IMR-90 (cell line): ENCODE measurements around the gene CFAP70. TPM values are rescaled to one million over a fixed set of nuclear protein-coding genes. Genes with fewer than 3 reads are reported as not detected.

Experiments used
- ATAC-seq: fragments of 200-7000 bp; cut with Tn5 transposase; 2 replicates; pipeline ENCODE4 v1.9.1; 2020; ENCODE audit warnings: low read depth, mild to moderate bottlenecking, moderate library complexity
- BruUV-seq: library from RNA; stranded (reverse); fragments of 400-500 nt; replicated peaks from 2 replicates; lab custom pipeline; 2021; lab: Mats Ljungman, UMichigan
- CTCF ChIA-PET: fragments of 300-600 bp; formaldehyde crosslinking; extraction: SDS; loops from one replicate; lab custom pipeline; 2021; ENCODE audit warnings: antibody characterized with exemption; lab: Yijun Ruan, JAX
- POLR2A ChIA-PET: fragments of 300-600 bp; sonication (Branson Sonifier 250); formaldehyde crosslinking; loops from one replicate; lab custom pipeline; 2022; ENCODE audit warnings: antibody characterized with exemption; ENCODE audit not compliant: unreplicated experiment; lab: Charles Lee
- DNase-seq: peaks from one replicate; pipeline ENCODE4 v3.0.0; 2013
- H2AFZ ChIP-seq: replicated peaks from 2 replicates; pipeline ENCODE3; 2013; ENCODE audit warnings: low read length, mild to moderate bottlenecking; ENCODE audit not compliant: poor library complexity
- H2AK5ac ChIP-seq: 2 replicates; pipeline ENCODE4 v1.6.1; 2013; ENCODE audit warnings: low read depth, low read length, inconsistent platforms
- H2AK9ac ChIP-seq: replicated peaks from 2 replicates; pipeline ENCODE3; 2013; ENCODE audit warnings: mild to moderate bottlenecking, low read depth, low read length, moderate library complexity; ENCODE audit not compliant: poor library complexity
- H2BK120ac ChIP-seq: 2 replicates; pipeline ENCODE4 v1.6.1; 2013; ENCODE audit warnings: low read depth, low read length, inconsistent platforms
- H2BK15ac ChIP-seq: 3 replicates; pipeline ENCODE4 v1.6.1; 2013; ENCODE audit warnings: low read depth, low read length, inconsistent platforms
- H2BK20ac ChIP-seq: 2 replicates; pipeline ENCODE4 v1.6.1; 2013; ENCODE audit warnings: low read depth, mild to moderate bottlenecking, inconsistent platforms, low read length, moderate library complexity
- H2BK5ac ChIP-seq: 2 replicates; pipeline ENCODE4 v1.6.1; 2013; ENCODE audit warnings: mild to moderate bottlenecking, low read depth, low read length, inconsistent platforms; ENCODE audit not compliant: poor library complexity, severe bottlenecking
- H3K14ac ChIP-seq: replicated peaks from 2 replicates; pipeline ENCODE4 v1.6.1; 2013; ENCODE audit warnings: low read depth, low read length, inconsistent platforms
- H3K18ac ChIP-seq: 2 replicates; pipeline ENCODE4 v1.6.1; 2013; ENCODE audit warnings: low read depth, low read length, control low read depth
- H3K23ac ChIP-seq: 2 replicates; pipeline ENCODE4 v1.6.1; 2013; ENCODE audit warnings: low read depth, low read length, inconsistent platforms
- H3K27ac ChIP-seq: 2 replicates; pipeline ENCODE4 v1.5.1; 2013; ENCODE audit warnings: mild to moderate bottlenecking, control low read depth, low read length; ENCODE audit not compliant: insufficient read depth
- H3K27me3 ChIP-seq: 2 replicates; pipeline ENCODE4 v1.6.1; 2013; ENCODE audit warnings: low read length; ENCODE audit not compliant: control insufficient read depth, insufficient read depth
- H3K36me3 ChIP-seq: 2 replicates; pipeline ENCODE4 v1.6.1; 2013; ENCODE audit warnings: low read length, mixed read lengths; ENCODE audit not compliant: control insufficient read depth, insufficient read depth
- H3K4ac ChIP-seq: 2 replicates; pipeline ENCODE4 v1.6.1; 2013; ENCODE audit warnings: low read depth, low read length, inconsistent platforms
- H3K4me1 ChIP-seq: 2 replicates; pipeline ENCODE4 v1.6.1; 2013; ENCODE audit warnings: low read length, mixed read lengths; ENCODE audit not compliant: control insufficient read depth, insufficient read depth
- H3K4me2 ChIP-seq: 2 replicates; pipeline ENCODE4 v1.6.1; 2013; ENCODE audit warnings: low read depth, mild to moderate bottlenecking, control low read depth, low read length, moderate library complexity
- H3K4me3 ChIP-seq: 2 replicates; pipeline ENCODE4 v1.5.1; 2013; ENCODE audit warnings: low read depth, mild to moderate bottlenecking, control low read depth, low read length, moderate library complexity; ENCODE audit not compliant: insufficient read depth
- H3K56ac ChIP-seq: 2 replicates; pipeline ENCODE4 v1.6.1; 2013; ENCODE audit warnings: low read length, inconsistent platforms; ENCODE audit not compliant: insufficient read depth; ENCODE audit errors: extremely low read depth
- H3K79me1 ChIP-seq, 2 experiments: 2 replicates each; pipeline ENCODE4 v1.6.1; 2013; ENCODE audit warnings: low read length in 2 of 2, inconsistent platforms in 1 of 2, low read depth in 1 of 2
- H3K9ac ChIP-seq: 2 replicates; pipeline ENCODE4 v1.6.1; 2013; ENCODE audit warnings: low read depth, low read length, control low read depth
- H3K9me1 ChIP-seq: 2 replicates; pipeline ENCODE4 v1.6.1; 2013; ENCODE audit warnings: low read length, inconsistent platforms; ENCODE audit not compliant: insufficient read depth
- H3K9me3 ChIP-seq: 2 replicates; pipeline ENCODE4 v1.6.1; 2013; ENCODE audit warnings: low read length; ENCODE audit not compliant: control insufficient read depth, insufficient read depth
- H4K20me1 ChIP-seq: 2 replicates; pipeline ENCODE4 v1.6.1; 2013; ENCODE audit warnings: low read length, inconsistent platforms; ENCODE audit not compliant: insufficient read depth
- H4K5ac ChIP-seq: 2 replicates; pipeline ENCODE4 v1.6.1; 2013; ENCODE audit warnings: mild to moderate bottlenecking, low read depth, low read length, control low read depth
- H4K8ac ChIP-seq, 2 experiments: 2 replicates each; pipeline ENCODE4 v1.6.1; 2013; ENCODE audit warnings: low read depth in 2 of 2, low read length in 2 of 2, control low read depth in 1 of 2, inconsistent platforms in 1 of 2
- H4K91ac ChIP-seq: 2 replicates; pipeline ENCODE4 v1.6.1; 2013; ENCODE audit warnings: low read depth, low read length, inconsistent platforms; ENCODE audit not compliant: insufficient read depth
- BHLHE40 ChIP-seq: fragments of 150-350 bp; IDR thresholded peaks from 2 replicates; pipeline ENCODE4 v1.6.1; 2016; ENCODE audit warnings: mild to moderate bottlenecking, low read depth, low read length
- CEBPB ChIP-seq: IDR thresholded peaks from 2 replicates; pipeline ENCODE4 v1.6.1; 2012; ENCODE audit warnings: low read depth, low read length, improper control_type of control experiment
- CHD1 ChIP-seq: IDR thresholded peaks from 2 replicates; pipeline ENCODE4 v1.6.1; 2012; ENCODE audit warnings: low read depth, low read length, improper control_type of control experiment
- ELK1 ChIP-seq: fragments of 150-350 bp; IDR thresholded peaks from 2 replicates; pipeline ENCODE4 v1.6.1; 2016; ENCODE audit warnings: low read depth, mild to moderate bottlenecking, low read length, moderate library complexity, borderline replicate concordance
- FOS ChIP-seq: fragments of 150-350 bp; IDR thresholded peaks from 2 replicates; pipeline ENCODE4 v1.6.1; 2016; ENCODE audit warnings: low read depth, low read length
- MAFK ChIP-seq: IDR thresholded peaks from 2 replicates; pipeline ENCODE4 v1.6.1; 2012; ENCODE audit warnings: low read depth, low read length, improper control_type of control experiment
- MAZ ChIP-seq: IDR thresholded peaks from 2 replicates; pipeline ENCODE4 v1.6.1; 2012; ENCODE audit warnings: low read depth, mild to moderate bottlenecking, low read length, improper control_type of control experiment, moderate library complexity, borderline replicate concordance
- MXI1 ChIP-seq: IDR thresholded peaks from 2 replicates; pipeline ENCODE4 v1.6.1; 2012; ENCODE audit warnings: low read depth, mild to moderate bottlenecking, low read length, moderate library complexity, borderline replicate concordance
- NFE2L2 ChIP-seq: fragments of 150-350 bp; IDR thresholded peaks from 2 replicates; pipeline ENCODE4 v1.6.1; 2016; ENCODE audit warnings: low read depth, mild to moderate bottlenecking, low read length
- POLR2A ChIP-seq: IDR thresholded peaks from 2 replicates; pipeline ENCODE4 v1.6.1; 2012; ENCODE audit warnings: mild to moderate bottlenecking, low read depth, low read length
- RAD21 ChIP-seq: IDR thresholded peaks from 2 replicates; pipeline ENCODE4 v1.6.1; 2012; ENCODE audit warnings: low read length, improper control_type of control experiment
- RCOR1 ChIP-seq: IDR thresholded peaks from 2 replicates; pipeline ENCODE4 v1.6.1; 2012; ENCODE audit warnings: mild to moderate bottlenecking, low read length, improper control_type of control experiment; ENCODE audit not compliant: insufficient replicate concordance
- RFX5 ChIP-seq: IDR thresholded peaks from 2 replicates; pipeline ENCODE4 v1.8.0; 2012; ENCODE audit warnings: low read depth, mild to moderate bottlenecking, low read length, moderate library complexity
- SMC3 ChIP-seq: fragments of 150-350 bp; IDR thresholded peaks from 2 replicates; pipeline ENCODE4 v1.6.1; 2016; ENCODE audit warnings: low read depth, mild to moderate bottlenecking, antibody characterized with exemption, low read length, moderate library complexity
- dilution Hi-C: fragments of 300-500 bp; cut with HindIII; formaldehyde crosslinking; loops from one replicate; pipeline ENCODE4 v1.14.3; 2018; ENCODE audit warnings: low sequenced_read_pairs; ENCODE audit not compliant: unreplicated experiment
- in situ Hi-C: fragments of 300-500 bp; cut with MboI; formaldehyde crosslinking; loops from 3 replicates; pipeline ENCODE4 v1.14.3; 2019; ENCODE audit warnings: low sequenced_read_pairs, inconsistent platforms, mixed read lengths
- intact Hi-C: fragments of 100-400 bp; cut with micrococcal nuclease; formaldehyde crosslinking; loops from 2 replicates; pipeline ENCODE4 v1.10.0; 2022
- polyA plus RNA-seq, 3 experiments: library from polyadenylated mRNA; depleted of rRNA; stranded (reverse); fragments of >200 nt; gene quantifications; 2 replicates each; pipeline ENCODE4 v1.2.3, GENCODE V29; 2012; ENCODE audit warnings: low replicate concordance in 1 of 3
- total RNA-seq: library from RNA; depleted of rRNA; stranded (reverse); fragments of >200 nt; gene quantifications from 2 replicates; pipeline ENCODE4 v1.2.3, GENCODE V29; 2012
- TF ChIP-seq, protein P1 (sequence below): fragments of 150-350 bp; IDR thresholded peaks from 2 replicates; pipeline ENCODE4 v1.6.1; 2017; ENCODE audit warnings: mild to moderate bottlenecking, antibody characterized with exemption, low read length, low read depth
- TF ChIP-seq, protein P2 (sequence below): conservative IDR thresholded peaks from 2 replicates; pipeline ENCODE4 v1.5.1; 2012; ENCODE audit warnings: mild to moderate bottlenecking, low read depth, low read length, improper control_type of control experiment

CFAP70 gene
- total and polyA plus RNA-seq, 2 of the 4 experiments (the other 2 are of a cell fraction), result 0.15 to 0.18 TPM

- Histone ChIP-seq H4K8ac (no peak overlapping the region), H2AK5ac (no peak overlapping the region), H2BK20ac (no peak overlapping the region), H3K23ac (no peak overlapping the region), H3K18ac (no peak overlapping the region), H2AFZ (no peak overlapping the region), H3K9me3 (peaks cover 5% of the 10 kb centered on the region), H4K91ac (no peak overlapping the region), H3K79me1 (no peaks in the 10 kb centered on the region), H3K27ac (no peak overlapping the region), H3K36me3 (no peaks in the 10 kb centered on the region), H3K4me2 (no peak overlapping the region), H2BK5ac (no peak overlapping the region), H2AK9ac (no peak overlapping the region), H3K9me1 (no peaks in the 10 kb centered on the region), H2BK120ac (no peak overlapping the region), H4K20me1 (no peaks in the 10 kb centered on the region), H2BK15ac (no peak overlapping the region), H3K14ac (no peak overlapping the region), H3K4ac (no peak overlapping the region), H3K9ac (no peak overlapping the region), H3K4me3 (no peak overlapping the region), H4K5ac (no peak overlapping the region), H3K56ac (no peak overlapping the region), H3K27me3 (peaks cover 3% of the 10 kb centered on the region; the same call in 1 of the 2 replicates), H3K4me1 (no peaks in the 10 kb centered on the region)
- ChIA-PET CTCF (no interaction called here), POLR2A (no interaction called here)
- no peak for ATAC-seq
- intact Hi-C loops, result loop anchor here (5.0 kb wide), 1 partner anchor 38 kb away; no protein-coding TSS in a partner anchor
- dilution Hi-C loops, result no loop called here
- in situ Hi-C loops, result no loop called here
- BruUV-seq, result no TSS peak
- no peak for DNase-seq
- TF ChIP-seq SMC3 (no peak), ELK1 (no peak), NFE2L2 (no peak), POLR2A (no peak), MXI1 (no peak), CEBPB (no peak), MAZ (no peak), MAFK (no peak), CHD1 (no peak), FOS (no peak), RFX5 (no peak), BHLHE40 (no peak), RCOR1 (no peak), RAD21 (no peak)
- TF ChIP-seq, protein P1, sequence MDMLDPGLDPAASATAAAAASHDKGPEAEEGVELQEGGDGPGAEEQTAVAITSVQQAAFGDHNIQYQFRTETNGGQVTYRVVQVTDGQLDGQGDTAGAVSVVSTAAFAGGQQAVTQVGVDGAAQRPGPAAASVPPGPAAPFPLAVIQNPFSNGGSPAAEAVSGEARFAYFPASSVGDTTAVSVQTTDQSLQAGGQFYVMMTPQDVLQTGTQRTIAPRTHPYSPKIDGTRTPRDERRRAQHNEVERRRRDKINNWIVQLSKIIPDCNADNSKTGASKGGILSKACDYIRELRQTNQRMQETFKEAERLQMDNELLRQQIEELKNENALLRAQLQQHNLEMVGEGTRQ, result no peak
- TF ChIP-seq, protein P2, sequence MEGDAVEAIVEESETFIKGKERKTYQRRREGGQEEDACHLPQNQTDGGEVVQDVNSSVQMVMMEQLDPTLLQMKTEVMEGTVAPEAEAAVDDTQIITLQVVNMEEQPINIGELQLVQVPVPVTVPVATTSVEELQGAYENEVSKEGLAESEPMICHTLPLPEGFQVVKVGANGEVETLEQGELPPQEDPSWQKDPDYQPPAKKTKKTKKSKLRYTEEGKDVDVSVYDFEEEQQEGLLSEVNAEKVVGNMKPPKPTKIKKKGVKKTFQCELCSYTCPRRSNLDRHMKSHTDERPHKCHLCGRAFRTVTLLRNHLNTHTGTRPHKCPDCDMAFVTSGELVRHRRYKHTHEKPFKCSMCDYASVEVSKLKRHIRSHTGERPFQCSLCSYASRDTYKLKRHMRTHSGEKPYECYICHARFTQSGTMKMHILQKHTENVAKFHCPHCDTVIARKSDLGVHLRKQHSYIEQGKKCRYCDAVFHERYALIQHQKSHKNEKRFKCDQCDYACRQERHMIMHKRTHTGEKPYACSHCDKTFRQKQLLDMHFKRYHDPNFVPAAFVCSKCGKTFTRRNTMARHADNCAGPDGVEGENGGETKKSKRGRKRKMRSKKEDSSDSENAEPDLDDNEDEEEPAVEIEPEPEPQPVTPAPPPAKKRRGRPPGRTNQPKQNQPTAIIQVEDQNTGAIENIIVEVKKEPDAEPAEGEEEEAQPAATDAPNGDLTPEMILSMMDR, result no peak
These were observed 48.2 kb downstream of the CFAP70 start for GRCh38 chr10:73310475-73310874.
